ENCODE data around the gene TMCC1.

Gene TMCC1

DNA sequence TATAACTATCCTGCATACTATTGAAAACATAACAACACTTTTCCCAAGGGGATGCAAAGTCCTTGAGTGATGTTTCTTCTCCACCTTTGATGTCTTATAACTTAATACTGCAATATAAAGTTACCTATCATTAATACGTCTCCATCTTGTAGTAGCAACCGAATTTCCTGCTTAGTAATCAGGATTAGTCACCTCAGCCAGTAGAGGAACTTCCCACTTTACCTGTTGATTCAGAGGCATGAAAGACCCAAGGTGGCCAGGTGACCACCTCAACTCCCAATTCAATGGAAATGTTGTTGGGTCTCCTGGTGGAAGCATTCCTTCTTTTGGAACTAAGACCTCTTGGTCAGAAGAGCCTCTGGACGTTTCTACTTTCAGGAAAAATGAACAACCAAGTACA is 3.5 kb upstream of the TMCC1 start:
- H3K4me3 ChIP-seq (ENCODE audit: low read depth, low read length) = no peak overlapping the region
- no peak for DNase-seq (ENCODE audit: low read depth)
- TF ChIP-seq, protein P1, sequence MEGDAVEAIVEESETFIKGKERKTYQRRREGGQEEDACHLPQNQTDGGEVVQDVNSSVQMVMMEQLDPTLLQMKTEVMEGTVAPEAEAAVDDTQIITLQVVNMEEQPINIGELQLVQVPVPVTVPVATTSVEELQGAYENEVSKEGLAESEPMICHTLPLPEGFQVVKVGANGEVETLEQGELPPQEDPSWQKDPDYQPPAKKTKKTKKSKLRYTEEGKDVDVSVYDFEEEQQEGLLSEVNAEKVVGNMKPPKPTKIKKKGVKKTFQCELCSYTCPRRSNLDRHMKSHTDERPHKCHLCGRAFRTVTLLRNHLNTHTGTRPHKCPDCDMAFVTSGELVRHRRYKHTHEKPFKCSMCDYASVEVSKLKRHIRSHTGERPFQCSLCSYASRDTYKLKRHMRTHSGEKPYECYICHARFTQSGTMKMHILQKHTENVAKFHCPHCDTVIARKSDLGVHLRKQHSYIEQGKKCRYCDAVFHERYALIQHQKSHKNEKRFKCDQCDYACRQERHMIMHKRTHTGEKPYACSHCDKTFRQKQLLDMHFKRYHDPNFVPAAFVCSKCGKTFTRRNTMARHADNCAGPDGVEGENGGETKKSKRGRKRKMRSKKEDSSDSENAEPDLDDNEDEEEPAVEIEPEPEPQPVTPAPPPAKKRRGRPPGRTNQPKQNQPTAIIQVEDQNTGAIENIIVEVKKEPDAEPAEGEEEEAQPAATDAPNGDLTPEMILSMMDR (IDR thresholded peaks at IDR 0.05; ENCODE audit: control insufficient read depth, extremely low read depth, insufficient read depth) = no peak

DNA sequence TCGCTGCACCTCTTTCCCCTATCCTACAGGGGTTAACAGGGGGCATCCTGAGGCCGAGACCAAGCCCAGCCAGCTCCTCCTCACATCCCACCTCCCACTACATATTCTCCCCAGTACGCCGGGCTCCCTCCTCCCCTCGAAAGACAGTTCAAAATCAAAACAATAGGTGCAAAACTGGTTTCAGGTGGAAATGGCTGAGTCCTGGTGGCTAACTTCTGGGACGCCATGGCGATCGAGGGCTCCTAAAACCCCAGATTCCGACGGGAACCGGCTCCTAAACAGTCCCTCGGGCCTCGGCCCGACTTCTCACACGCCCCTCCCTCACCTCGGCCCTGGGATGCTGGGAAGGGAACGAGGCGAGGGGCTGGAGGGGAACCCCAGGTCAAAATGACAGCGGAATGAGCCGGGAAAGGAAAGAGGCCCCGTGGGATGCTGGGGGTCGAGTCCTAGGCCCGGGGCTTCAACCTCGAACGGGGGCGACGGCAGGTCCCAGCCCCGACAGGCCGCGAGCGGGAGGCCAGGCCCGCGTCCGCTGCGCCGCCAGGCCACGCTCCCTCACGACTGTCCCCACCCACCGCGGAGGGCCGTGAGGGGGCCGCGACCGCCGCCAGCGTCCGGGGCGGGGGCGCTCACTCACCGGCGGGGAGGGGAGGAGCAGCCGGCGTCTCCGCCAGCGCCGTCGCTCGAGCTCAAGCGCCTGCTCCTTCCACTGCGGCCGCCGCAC is 492 bp downstream of the TMCC1 start:
- DNase-seq (ENCODE audit: low read depth) = no peak

DNA sequence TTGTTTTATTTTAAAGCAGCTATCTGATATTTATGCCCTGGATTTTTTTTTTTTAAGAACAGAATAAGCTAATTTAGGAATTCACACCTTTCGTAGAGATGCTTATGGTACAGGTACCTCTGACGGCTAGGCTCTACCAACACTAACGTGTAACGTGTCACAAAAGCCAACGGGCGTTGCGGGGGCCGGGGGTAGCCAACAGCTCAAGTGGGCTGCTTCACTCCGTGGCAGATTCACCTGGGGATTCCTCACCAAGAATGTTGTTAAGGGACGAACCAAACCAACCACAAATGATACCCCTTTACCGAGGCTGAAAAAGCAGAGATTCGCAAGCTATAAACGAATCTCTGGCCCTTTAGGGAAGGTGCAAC is 1.0 kb downstream of the TMCC1 start:
- peak overlapping the region; percentile 74 for H3K4me3 ChIP-seq (ENCODE audit: low read depth, low read length)
- TF ChIP-seq, protein P1 (IDR thresholded peaks at IDR 0.05; ENCODE audit: control insufficient read depth, extremely low read depth, insufficient read depth) = no peak
- DNase-seq (ENCODE audit: low read depth) = no peak

More for the DNA sequence above, 492 bp downstream of the TMCC1 start:
- TF ChIP-seq, protein P1 (IDR thresholded peaks at IDR 0.05; ENCODE audit: control insufficient read depth, extremely low read depth, insufficient read depth) = no peak
- H3K4me3 ChIP-seq (ENCODE audit: low read depth, low read length) = peak overlapping the region; percentile 74

DNA sequence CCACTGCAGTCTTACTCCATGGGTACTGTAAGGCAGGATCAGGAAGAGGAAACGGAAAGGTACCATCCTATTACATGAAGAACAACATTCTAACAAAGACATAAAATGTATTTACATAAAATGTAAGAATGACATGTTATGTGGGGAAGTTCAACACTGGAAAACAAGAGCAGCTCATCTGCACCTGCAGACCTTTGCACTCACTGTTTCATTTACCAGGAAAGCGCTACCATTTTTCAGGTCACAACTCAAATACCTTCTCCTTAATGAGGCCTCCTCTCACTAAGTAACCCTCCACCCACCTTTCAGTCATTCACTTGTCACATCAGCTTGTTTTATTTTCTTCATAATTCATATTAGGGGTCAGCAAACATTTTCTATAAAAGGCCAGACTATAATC is 2.6 kb downstream of the TMCC1 start:
- DNase-seq (ENCODE audit: low read depth) = no peak
- H3K4me3 ChIP-seq (ENCODE audit: low read depth, low read length) = no peak overlapping the region
- TF ChIP-seq, protein P1 (IDR thresholded peaks at IDR 0.05; ENCODE audit: control insufficient read depth, extremely low read depth, insufficient read depth) = no peak

DNA sequence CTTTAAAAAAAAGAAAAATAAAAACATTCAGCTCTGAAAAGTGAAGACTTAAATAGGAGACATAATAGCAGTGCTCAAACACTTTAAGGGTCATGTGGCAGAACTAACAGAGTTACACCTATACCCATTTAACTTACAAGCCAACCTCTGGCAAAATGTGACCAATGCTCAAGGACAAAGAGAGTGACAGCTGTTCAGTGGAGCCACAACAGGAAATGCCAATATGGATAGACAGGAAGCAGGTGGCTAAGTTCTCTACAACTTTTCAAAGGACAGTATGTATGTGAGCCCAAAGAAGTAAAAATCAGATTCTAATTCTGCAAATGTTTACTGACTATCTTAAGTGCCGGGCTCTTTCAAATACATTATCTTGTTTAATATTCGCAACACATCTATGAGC is 3.4 kb downstream of the TMCC1 start:
- DNase-seq (ENCODE audit: low read depth) = no peak
- TF ChIP-seq, protein P1 (IDR thresholded peaks at IDR 0.05; ENCODE audit: control insufficient read depth, extremely low read depth, insufficient read depth) = no peak
- no peak overlapping the region for H3K4me3 ChIP-seq (ENCODE audit: low read depth, low read length)

DNA sequence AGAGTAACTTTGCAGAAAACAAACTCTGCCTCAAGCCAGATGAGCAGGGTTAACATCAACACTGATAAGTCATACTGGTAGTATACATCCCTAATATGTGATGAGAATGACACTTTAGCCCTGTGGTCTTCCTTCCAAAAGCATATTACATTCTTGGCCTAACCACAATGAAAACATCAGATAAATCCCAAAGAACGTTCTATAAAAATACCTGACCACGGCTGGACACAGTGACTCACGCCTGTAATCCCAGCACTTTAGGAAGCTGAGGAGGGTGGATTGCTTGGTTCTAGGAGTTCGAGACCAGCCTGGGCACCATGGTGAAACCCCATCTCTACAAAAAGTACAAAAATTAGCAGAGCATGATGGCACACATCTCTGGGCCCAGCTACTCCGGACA is 4.7 kb downstream of the TMCC1 start:
- no peak overlapping the region for H3K4me3 ChIP-seq (ENCODE audit: low read depth, low read length)
- TF ChIP-seq, protein P1 (IDR thresholded peaks at IDR 0.05; ENCODE audit: control insufficient read depth, extremely low read depth, insufficient read depth) = no peak
- no peak for DNase-seq (ENCODE audit: low read depth)

DNA sequence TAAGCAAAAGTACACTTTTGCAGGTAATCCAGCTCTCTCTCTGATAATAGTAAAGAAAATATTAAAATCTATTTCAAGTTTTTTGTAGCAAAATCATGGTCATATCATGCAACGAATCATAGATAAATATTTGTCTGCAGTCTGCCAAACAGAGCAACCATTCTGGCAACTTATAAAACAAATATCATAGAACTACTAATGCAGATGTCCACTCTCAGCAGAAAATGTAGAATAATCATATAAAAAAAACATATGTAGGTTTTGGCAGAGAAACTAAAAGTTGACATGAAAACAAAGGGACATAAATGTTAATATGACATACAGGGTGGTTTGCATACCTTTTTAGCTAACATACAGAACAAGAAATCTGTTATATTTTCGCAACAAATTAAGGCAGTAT is 12.2 kb downstream of the TMCC1 start:
- TF ChIP-seq, protein P1 (IDR thresholded peaks at IDR 0.05; ENCODE audit: control insufficient read depth, extremely low read depth, insufficient read depth) = no peak
- DNase-seq (ENCODE audit: low read depth) = peak; percentile 90
- peak overlapping the region; percentile 16 for H3K4me3 ChIP-seq (ENCODE audit: low read depth, low read length)

Measured in LNCaP clone FGC (cell line).